CD4-positive, alpha-beta T cell treated with Interleukin-2 at 100 ng/mL for 4 hours (primary cell): Measurements from ENCODE around the gene GREB1L.
"Not testable (repeated sequence)": the region's sequence is repeated elsewhere in the genome, so short reads cannot be mapped to it uniquely, and the experiment has no call there.

Experiments
- DNase-seq: peaks from one replicate; pipeline ENCODE4 v3.0.0-alpha.2; 2020; ENCODE audit warnings: low spot score

The GREB1L gene

DNA sequence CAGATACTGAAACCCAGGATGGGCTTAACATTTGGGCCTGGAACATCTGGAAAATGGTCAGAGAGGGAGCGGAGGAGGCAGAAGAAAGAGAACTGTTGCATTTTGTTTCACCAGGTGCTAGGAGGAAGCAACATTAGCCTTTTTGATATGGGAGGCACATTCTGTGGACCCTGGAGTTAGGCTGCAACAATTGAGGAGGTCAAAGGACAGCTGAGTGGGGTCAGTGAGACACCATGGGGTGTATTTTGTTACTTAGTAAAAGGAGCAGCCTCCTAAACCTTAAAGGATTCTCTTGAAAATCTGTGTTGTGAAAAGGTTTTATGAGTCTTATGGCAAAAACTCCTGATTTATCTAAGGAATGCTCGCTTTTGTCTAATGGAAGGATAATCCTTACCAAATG is 124.9 kb downstream of the GREB1L start:
- no peak for DNase-seq

DNA sequence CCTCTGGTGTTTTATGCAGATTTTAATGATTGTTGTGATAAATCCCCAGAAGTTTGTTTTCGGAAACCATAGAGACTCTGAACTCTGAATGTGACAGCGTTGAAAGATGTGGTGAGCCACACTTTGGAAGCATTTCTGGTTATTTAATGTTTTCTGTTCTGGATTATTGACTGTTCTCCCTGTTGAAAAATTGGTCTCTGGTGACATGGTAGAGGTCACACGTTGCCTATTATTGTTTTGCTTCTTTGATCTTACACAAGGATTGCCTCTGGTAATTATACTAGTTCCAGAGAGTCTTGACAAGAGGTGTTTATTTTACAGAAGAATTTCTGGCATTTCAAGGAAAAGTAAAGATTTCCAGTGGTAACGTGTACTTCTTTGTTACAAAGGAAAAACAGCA is 127.1 kb downstream of the GREB1L start:
- DNase-seq, result no peak

DNA sequence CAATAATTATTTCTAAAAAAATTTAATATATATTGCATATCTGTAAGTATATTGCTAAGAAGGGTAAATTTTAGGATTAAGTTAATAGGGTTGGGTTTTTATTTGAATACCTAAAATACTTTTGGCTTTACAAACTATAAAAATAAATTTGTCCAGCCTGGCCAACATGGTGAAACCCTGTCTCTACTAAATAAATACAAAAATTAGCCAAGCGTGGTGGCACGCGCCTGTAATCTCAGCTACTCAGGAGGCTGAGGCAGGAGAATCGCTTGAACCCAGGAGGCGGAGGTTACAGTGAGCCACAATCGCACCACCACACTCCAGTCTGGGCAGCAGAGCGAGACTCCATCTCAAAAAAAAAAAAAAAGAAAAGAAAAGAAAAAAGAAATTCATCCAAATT is 127.6 kb downstream of the GREB1L start:
- not testable (repeated sequence) for DNase-seq

DNA sequence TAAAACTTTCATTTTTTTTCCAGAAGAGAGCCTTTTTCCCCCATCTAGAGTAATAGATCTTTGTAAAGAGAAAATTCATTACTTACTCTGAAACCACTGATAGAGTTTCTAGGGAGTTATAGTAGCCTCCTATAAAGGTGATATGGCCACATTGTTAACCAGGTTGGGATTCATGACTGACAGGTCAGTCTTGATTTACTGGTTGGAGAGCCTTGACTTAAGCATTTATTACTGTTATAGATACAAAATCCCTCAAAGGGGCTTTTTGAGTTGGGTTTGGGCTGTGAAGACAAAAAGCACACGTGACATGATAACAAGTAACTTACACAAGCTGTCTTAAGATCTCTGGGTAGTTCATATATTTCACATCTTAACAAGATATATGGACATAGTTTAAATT is 141.0 kb downstream of the GREB1L start:
- DNase-seq, result no peak

DNA sequence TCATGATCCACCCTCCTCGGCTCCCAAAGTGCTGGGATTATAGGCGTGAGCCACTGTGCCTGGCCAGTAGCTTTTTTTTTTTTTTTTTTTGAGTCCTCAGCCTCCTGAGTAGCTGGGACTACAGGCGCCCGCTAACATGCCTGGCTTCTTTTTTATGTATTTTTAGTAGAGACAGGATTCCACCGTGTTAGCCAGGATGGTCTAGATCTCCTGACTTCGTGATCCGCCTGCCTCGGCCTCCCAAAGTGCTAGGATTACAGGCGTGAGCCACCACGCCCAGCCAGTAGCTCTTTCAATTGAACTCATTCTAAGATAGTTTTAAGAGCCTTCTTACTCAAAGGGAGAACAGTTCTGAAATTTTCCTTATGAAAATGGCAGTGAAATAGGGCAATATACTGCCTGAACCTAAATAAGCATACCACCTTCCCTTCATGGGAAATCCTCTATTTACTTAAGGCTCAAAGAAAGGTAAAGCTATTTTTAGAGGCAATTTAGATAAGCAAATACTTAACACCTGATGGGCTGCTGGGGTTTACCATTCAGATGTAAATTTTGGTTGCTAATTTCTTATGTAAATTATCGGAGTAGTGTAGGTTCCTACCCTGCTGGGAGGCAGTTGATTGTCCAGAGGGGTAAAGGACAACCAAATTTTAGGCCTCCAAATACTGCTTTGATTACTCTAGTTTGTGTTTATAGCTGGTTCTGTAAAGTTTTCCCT is 144.7 kb downstream of the GREB1L start:
- no peak for DNase-seq

DNA sequence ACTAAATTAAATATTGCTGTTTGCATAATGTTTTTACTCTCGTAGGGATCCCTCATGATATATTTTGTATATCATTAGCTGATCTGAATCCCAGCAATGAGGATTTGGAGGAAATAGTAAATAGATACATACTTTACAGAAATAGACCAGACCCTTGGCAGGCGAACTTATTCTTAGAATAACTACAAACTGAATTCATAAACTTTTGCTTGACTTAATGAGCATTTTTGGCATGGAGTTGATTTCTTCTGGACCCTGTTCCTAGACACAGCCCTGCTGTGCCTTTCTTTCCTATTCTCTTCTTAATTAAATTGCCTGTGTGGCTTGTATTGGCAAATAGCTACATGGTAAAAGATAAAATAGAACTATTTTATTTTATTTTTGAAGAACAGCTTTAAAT is 145.9 kb downstream of the GREB1L start:
- no peak for DNase-seq

DNA sequence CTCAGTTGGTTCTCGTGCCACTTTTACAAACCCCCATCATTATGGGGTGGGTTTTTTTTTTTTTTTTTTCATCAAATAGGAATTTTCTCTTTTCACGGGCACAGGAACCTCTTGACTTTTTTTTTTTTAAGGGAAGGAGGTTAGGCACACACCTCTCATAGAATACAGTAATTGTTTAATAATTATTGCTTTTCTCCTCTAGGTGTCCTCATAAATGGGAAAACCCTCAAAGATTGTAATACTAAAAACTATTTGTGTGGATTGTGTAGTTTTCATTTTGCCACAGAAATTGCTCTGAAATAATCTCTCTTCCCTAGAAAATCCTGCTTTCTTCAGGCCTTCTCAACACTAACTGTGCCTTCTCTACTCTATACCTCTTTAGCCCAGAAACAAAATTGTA is 147.3 kb downstream of the GREB1L start:
- no peak for DNase-seq

DNA sequence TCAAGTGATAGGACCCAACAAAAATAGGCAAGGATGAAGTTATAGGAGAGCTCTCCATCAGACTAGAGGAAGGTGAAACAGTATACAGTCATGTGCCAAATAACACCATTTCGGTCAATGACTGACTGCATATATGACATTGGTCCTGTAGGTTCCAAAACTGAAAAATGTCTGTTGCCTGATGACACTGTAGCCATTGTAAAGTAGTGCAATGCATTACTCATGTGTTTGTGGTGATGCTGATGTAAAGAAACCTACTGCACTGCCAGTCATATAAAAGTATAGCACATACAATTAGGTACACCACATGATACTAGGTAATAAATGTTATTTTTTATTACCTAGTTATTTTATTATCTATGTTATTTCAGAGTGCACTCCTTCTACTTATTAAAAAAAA is 147.9 kb downstream of the GREB1L start:
- DNase-seq, result no peak

DNA sequence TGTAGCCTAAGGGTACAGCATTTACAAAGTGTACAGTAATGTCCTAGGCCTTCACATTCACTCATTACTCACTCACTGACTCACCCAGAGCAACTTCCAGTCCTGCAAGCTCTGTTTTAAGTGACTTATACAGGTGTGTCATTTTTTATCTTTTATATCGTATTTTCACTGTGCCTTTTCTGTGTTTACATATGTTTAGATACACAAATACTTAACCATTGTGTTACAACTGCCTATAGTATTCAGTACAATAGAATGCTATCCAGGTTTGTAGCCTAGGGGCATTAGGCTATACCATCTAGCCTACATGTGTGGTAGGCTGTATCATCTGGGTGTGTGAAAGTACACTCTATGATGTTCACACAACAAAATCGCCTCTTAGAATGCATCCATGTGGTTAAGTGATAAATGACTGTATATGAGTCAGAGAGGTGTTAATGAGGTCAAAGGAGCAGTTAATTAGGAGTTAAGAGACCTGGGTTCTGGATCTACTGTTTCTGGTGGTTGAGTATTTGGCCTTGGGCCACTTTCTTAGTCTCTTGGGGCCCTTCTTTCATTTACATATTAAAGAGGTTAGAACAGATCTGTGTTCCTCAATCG is 149.1 kb downstream of the GREB1L start:
- no peak for DNase-seq

DNA sequence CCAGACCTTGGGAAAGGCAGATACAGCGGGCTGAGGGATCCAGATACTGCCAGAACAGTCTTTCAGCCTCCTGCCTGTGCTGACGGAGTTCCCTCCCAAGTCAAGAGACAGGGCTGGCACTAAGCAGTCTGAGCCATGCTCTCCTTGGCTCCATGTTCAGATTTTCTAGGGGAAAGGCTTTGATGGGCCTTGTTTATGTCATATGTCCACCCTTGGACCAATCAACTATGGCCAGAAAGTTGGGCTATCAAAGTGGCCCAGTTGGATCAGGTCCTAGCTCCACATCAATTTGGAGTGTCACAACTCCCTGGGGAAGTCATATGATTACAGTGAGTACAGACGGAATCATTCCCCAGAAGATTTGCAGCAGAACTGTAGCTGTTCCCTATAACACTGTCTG is 152.0 kb downstream of the GREB1L start:
- DNase-seq, result no peak

DNA sequence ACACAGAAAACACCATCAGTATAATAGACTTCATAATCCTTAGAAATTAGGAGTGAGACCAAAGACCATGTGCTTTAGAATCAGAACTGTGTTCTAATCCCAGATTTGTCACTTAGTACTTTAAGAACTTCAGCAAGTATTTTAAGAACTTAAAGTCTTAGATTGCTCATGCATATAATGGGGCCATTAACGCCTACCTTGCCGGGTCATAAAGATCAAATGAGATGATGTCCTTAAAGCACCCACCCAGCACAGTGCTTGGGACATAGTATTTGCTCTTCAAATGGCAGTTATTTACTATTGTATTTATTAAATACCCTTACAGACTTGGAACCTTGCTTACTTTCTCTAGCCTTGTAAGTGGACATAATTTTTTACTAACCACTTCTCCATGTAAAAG is 156.1 kb downstream of the GREB1L start:
- DNase-seq, result no peak

DNA sequence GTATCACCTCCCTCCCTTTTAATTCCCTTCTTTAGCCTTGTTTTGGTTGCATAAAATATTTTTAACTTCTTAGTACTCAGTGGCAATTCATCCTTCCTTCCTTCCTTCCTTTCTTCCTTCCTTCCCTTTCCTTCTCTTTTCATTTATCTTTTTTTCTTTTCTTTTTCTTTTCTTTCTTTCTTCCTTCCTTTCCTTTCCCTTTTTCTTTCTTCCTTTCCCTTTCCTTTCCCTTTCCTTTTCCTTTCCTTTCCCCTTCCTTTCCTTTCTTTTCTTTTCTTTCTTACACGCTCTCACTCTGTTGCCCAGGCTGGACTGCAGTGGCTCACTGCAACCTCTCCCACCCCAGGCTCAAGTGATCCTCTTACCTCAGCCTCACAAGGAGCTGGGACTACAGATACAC is 160.2 kb downstream of the GREB1L start:
- no peak for DNase-seq

DNA sequence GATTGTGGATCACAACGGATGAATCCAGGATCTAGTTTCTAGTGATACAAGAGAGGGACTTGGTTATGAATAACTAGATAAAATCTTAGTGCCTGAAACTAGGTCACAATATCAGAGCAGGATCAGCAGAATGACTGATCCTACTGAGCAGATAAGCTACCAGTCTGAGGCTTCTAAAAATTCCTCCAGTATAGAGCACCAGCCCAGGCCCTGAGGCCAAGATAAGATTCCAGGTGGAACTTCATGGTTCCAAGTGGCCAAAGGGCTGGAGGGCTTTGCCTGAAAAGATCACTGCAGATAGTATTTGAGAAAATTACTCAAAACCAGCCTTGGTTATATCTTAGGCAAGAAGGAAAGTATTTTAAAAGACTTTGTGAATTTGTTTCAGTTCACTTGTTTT is 162.4 kb downstream of the GREB1L start:
- no peak for DNase-seq

DNA sequence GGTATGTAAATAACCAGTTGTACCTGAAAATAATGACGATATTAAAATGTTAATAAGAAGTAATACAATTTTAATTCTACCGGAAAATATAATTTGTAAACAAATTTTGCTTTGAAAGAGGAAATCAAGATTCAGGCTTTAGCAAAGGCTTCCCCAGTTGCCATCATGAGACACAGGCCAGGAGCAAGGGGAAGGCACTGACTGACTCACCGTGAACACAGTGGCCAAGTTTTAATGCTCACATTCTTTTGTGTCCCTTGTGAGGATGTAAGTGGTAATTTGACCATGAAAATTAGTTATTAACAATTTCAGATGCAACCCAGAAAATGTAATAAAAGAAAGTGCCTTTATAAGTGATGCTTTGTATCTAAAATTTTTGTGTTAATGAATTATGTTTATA is 164.1 kb downstream of the GREB1L start:
- no peak for DNase-seq

DNA sequence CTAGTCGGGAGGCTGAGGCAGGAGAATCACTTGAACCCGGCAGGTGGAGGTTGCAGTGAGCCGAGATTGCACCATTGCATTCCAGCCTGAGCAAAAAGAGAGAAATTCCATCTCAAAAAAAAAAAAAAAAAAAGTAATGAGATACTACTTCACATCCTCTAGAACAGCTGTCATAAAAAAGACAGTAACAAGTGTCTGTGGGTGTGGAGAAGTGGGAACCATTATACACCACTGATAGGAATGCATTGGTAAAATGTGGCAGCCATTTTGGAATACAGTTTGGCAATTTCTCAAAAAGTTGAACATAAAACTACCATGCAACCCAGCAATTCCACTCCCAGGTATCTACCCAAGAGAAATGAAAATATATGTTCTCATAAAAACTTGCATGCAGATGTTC is 166.6 kb downstream of the GREB1L start:
- no peak for DNase-seq

DNA sequence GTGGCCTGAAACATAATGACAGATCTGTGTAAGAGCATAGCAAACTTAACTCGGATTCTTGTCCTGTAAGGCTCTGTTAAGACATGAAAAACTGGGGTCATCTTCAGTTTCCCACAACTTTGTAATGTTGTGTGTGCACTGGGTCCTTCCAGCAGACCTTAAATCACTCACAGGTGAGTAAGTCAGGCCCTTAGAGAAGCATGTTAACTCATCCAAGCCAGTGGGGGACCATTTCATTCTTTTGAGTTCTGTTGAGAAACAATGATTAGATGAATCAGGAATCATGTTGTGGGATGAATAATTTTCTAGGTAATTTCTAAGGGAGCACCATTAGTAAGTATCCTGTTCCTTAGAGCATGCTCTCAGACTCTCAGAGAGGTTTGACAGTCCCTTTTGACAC is 191.4 kb downstream of the GREB1L start:
- no peak for DNase-seq

DNA sequence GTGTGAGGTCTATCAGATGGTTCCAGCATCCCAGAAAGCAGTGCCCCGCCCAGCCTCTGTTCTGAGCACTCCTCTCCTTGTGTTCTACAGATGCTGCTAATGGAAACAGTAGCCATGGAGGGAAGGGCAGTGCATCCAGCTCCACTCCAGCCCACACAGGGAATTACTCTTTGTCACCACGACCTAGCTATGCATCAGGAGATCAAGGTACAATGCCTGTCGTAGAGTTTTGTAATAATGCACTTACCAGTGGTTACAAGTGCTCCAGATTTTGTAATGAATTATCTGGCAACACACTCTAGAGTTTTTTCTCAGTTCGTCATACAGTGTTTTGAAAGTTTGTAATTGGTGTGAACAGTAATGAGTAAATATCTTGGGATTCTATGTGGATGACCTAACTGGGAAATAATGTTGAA is 197.4 kb downstream of the GREB1L start:
- DNase-seq, result no peak

DNA sequence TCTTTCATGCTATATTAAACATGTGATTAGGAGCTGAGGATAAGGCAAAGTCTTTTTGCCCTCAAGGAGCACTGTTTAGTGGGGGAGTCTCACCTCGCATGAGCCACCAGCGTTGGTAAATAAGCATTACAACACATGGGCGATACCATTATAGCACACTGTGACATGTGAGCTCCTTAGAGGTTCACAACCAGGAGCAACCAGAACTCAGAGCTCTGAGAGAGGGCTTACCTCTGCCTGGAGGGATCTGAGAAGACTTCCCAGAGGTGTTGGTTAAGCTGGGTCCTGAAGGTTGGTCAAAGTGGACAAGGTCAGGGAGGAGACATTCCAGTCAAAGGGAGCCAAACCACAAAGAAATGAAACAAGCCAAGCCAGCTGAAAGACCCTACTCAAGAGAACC is 199.6 kb downstream of the GREB1L start:
- no peak for DNase-seq

DNA sequence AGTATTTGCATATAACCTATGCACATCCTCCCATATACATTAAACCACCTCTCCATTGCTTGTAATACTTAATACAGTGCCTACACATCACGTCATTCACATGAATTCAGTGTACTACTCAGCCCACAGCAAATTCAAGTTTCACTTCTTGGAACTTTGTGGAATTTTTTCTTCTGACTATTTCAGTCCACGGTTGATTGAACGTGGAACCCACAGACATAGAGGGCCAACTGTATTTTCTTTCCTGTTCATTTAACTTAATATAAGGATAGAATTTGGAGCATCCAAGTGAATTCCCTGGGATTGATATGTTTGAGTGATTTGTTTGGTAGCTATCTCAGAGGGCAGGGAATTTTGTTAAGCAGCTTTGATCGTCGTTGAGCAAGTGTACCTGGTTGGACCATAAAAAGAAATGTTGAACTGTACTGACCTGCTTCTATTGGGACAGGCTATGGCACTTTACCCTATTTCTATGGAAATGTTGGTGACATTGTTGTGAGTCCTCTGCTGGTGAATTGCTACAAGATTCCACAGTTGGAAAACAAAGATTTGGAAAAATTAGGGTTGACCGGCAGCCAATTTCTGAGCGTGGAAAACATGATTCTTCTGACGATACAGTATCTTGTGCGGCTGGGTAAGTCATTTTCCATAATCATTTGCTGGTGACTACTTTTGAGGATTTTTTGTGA is 201.9 kb downstream of the GREB1L start:
- no peak for DNase-seq

DNA sequence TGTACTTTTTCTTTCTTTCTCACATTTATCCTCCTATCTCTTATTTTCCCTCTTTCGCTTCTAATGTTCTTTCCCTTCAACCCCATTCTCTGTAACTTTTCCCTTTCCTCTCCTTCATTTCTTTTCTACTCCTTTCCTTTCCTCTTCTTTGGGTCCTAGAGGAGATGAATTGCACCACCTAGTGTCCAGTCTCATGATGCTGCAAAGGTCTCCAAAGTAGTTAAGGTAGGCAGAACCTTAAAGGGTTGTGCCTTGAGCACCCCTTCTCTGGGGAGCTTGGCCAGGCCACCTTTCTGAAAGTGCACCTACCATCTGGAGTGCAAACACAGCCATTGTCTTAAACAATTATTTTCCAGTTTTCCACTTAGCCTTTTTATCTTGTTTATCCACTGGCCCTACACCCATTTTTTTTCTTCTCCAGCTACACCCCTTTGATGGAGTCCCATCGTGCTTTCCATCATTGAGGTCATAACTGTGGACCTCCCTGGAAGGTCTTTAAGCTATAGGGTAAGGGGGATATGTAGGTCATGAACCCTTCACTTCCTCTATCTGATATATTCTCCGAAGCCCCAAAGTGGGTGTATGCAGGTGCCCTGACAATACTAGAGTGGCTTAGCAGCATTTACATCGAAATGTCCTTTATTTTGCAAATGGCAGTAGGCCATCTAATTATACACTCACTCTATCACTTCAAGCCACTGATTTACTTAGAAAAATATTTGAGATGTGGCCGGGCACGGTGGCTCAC is 202.6 kb downstream of the GREB1L start:
- no peak for DNase-seq

DNA sequence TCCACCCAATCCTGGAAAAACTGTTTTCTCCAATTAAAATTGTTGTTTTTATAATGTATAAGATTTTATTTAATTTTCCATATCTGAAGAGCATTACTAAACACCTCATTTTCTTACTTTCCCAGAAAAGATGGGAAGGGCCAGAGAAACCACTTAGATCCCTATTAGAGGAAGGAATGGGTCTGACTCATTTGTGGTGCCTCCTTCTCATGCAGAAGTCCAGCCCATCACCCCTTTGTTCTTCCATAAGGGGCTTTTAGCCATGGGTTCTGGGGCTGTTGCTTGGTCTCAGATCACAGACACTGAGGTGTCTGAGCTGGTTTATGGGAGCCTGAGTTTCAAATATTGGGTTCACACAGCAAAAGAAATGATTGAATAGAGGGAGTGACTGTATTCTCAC is 206.3 kb downstream of the GREB1L start:
- no peak for DNase-seq

DNA sequence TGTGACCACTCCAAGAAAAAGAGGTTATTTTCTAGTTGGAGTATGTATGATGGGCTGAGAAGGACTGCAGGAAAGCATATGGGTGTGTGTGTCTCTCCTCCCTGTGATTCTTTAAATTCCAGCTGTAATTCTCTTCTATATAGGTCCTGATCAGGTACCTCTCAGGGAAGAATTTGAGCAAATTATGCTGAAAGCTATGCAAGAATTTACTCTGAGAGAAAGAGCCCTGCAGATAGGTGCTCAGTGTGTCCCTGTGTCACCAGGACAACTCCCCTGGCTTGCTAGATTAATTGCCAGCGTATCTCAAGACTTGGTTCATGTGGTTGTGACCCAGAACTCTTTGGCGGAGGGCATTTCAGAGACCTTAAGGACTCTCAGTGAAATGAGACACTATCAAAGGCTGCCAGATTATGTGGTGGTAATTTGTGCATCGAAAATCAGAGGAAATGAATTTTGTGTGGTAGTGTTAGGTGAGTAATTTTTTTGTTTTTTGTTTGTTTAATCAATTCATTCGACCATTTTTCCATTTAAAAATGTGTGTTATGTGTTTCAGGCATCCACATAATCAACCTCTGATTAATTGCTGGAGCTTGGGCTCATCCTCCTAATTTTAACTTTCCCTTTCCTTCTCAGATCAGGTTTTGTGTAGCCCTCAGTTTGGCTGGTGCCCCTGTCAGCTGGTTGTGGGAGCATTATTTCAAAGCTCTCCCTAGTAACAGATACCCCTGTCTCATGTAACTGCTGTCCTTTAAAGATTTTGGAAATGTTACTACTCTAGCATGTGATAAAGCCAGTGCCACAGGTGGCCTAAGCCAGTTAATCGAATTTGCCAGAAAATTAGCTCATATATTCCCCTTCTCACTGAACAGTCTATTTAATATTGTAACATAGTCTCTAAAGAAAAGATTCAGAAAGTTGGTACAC is 207.6 kb downstream of the GREB1L start:
- no peak for DNase-seq
